Liver (tissue), 5 donors: ENCODE results near the gene GBX2. TPM values are rescaled to one million over a fixed set of nuclear protein-coding genes. Genes with fewer than 3 reads are reported as not detected.

ENCODE experiments used
- polyA plus RNA-seq, 2 donors: library from polyadenylated mRNA; stranded (reverse) in 1 of 2; unstranded in 1 of 2; fragments of 200-250 nt in 1 of 2; fragments of >200 nt in 1 of 2; fragmentation: Nextera tagmentation in 1 of 2; extraction: Ambion mirVana in 1 of 2; gene quantifications; one replicate each; pipeline versions ENCODE4 v1.2.1 to v1.2.3, GENCODE V29; 2013 to 2015
- small RNA-seq: library from RNA; depleted of rRNA; stranded (forward); fragments of <200 nt; gene quantifications from one replicate; pipeline ENCODE3, GENCODE V24; 2014
- total RNA-seq, 2 donors: library from RNA; depleted of rRNA; stranded (reverse); fragments of >200 nt; gene quantifications; one replicate each; pipeline ENCODE4 v1.2.3, GENCODE V29; 2014
- donor health status: healthy.
- donor health status: healthy.
- donor health status: healthy.

Gene GBX2
- total and polyA plus RNA-seq, 4 donors: not detected

Small RNAs within 50 kb of the gene (small RNA-seq; reads per million reads assigned to genes)
- gene RF00019 (not detected), gene RNU1-31P (not detected)

Other genes with a start within 250 kb of the GBX2 start
- gene ASB18, start 96.0 kb upstream of the GBX2 start, total RNA-seq: not detected
- gene ASB18, start 96.0 kb upstream of the GBX2 start, polyA plus RNA-seq: not detected